NT2/D1 (cell line): Measurements from ENCODE around the gene GRB7.

ENCODE experiments used
- SUZ12 ChIP-seq: IDR thresholded peaks from 2 replicates; pipeline ENCODE4 v1.6.1; 2011; ENCODE audit not compliant: insufficient read length, insufficient read depth; ENCODE audit errors: extremely low read depth
- YY1 ChIP-seq: IDR thresholded peaks from 2 replicates; pipeline ENCODE4 v1.6.1; 2011; ENCODE audit not compliant: insufficient read length, insufficient read depth
- ZNF274 ChIP-seq: IDR thresholded peaks from 2 replicates; pipeline ENCODE4 v1.6.1; 2011; ENCODE audit warnings: mild to moderate bottlenecking, low read depth, low read length

- no peak for TF ChIP-seq ZNF274
- TF ChIP-seq YY1 = no peak
- TF ChIP-seq SUZ12 = no peak
Observed at GRCh38 chr17:39794249-39794970, 56.7 kb downstream of the GRB7 start.
